HuH-7 (cell line): Measurements from ENCODE around the gene HSPG2.
"Not testable (repeated sequence)": the region's sequence is repeated elsewhere in the genome, so short reads cannot be mapped to it uniquely, and the experiment has no call there.

Source experiments
- DNase-seq: peaks from one replicate; pipeline ENCODE4 v3.0.0; 2011; ENCODE audit warnings: low spot score

HSPG2 gene

GRCh38 chr1:21783679-21784603, 153.2 kb downstream of the HSPG2 start:
- DNase-seq: no peak

- DNase-seq: peak; percentile 90
Measured at GRCh38 chr1:21782868-21783678, 154.0 kb downstream of the HSPG2 start, which contains the start of gene USP48. Gene USP48 (minus strand): TSS chr1:21783149. CDS start chr1:21782957, 192 bp downstream.

- peak; percentile 18 for DNase-seq
Measured at GRCh38 chr1:21782349-21782867, 154.7 kb downstream of the HSPG2 start.

GRCh38 chr1:21781815-21782348, 155.2 kb downstream of the HSPG2 start:
- DNase-seq: no peak

GRCh38 chr1:21779613-21780521, 157.2 kb downstream of the HSPG2 start:
- no peak for DNase-seq

GRCh38 chr1:21778405-21778727, 158.7 kb downstream of the HSPG2 start:
- DNase-seq: no peak

GRCh38 chr1:21776925-21777324, 160.2 kb downstream of the HSPG2 start:
- not testable (repeated sequence) for DNase-seq

GRCh38 chr1:21775985-21776562, 161.0 kb downstream of the HSPG2 start:
- DNase-seq: peak; percentile 20

- DNase-seq: no peak
Measured at GRCh38 chr1:21775550-21775914, 161.6 kb downstream of the HSPG2 start.

- DNase-seq: no peak
Measured at GRCh38 chr1:21774835-21775549, 162.1 kb downstream of the HSPG2 start.

- DNase-seq: no peak
Measured at GRCh38 chr1:21773585-21773984, 163.5 kb downstream of the HSPG2 start.
